HTR-8/SVneo (cell line): ENCODE data around the gene C15orf61.

Source experiments
- DNase-seq: peaks from one replicate; pipeline ENCODE4 v3.0.0; 2011; ENCODE audit warnings: low spot score, mixed read lengths; ENCODE audit not compliant: insufficient read length
- FAIRE-seq: peaks from 2 replicates; lab custom pipeline; 2011; peaks lifted over from hg19 to GRCh38; lab: Jason Lieb, UNC

C15orf61 gene

GRCh38 chr15:67512933-67513714 is 7.8 kb upstream of the C15orf61 start:
- FAIRE-seq (no peak), DNase-seq (no peak)

- DNase-seq (no peak), FAIRE-seq (no peak)
These were observed 5.8 kb upstream of the C15orf61 start for GRCh38 chr15:67515090-67515489.

DNA sequence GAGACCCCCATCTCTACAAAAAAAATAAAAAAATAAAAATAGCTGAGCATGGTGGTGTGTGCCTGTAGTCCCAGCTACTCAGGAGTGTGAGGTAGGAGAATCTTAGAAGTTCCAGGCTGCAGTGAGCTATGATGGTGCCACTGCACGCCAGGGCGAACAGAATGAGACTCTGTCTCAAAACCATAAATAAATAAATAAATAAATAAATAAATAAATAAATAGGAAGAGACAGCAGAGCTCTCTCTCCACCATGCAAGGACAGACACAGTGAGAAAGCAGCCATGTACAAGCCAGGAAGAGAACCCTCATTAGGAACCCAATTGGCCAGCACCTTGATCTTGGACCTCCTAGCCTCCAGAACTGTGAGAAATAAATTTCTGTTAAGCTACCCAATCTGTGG is 5.4 kb upstream of the C15orf61 start:
- no peak for DNase-seq
- no peak for FAIRE-seq

DNA sequence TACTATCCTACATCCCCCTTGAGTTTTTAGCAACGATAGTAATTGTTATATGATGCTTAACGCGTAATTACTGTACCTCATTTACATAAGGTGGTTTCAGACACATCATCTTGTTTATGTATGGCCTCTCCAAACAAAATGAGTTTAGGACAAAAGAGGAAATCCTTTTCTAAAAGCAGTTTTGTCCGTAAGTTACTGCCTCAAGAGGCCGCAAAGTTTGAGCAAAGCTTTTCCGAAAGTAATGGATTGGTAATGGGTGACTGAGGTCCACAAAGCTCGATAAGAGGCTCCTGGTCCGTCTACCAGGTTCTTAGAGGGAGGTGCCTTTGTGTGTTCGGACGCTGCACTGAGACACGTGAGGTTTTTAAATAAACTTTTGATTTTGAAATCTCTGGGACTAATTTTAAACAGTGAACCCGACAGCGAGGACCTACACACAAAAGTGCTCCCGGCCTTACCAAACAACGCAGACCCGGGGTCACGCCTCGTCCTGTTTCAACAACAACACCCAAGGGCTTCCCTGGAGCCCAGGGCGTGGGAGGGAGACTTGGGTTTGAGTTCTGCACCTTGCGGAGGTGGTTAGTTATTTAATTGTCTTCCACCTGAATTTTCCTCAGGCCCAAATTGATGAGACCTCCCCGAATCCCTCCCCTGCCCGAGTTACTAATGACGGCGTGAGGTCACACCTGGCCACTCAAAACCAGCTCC is 456 bp upstream of the C15orf61 start:
- no peak for FAIRE-seq
- DNase-seq = no peak

DNA sequence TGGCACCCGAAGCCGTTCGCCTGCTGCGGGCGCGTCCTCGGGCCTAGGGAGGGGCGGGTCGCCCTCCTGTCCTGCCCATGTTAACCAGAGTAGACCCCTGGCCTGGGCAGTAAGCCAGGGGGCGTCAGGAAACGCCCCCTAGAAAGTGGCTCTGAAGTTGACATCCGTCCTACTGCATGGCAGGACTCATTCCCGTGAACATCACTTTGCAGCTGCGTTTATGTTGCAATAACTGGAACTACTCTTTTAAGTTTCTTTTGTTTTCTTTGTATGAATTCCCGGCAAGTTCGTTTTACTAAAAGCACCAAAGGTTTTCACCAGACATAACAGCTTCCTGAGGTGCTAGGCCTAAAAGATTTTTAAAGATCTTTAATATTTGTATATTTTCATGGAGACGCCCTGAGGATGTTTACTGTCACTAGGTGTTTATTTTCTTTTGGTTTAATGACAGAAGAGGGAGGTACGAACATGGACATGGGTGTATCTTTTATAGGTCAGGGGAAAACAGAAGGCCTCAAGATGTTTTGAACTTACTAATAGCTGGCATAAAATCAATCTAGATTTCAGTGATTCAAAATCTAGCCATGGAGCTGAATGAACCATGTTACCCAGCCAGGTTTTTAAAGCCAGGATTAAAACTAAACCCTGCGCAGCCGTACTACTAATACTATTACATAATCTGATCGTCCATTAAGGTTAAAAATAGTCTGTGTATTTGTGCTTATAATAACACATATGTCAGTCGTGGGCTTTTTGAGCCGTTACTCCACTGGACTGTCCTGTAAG is 1.0 kb downstream of the C15orf61 start:
- FAIRE-seq = peak; percentile 38
- no peak for DNase-seq

GRCh38 chr15:67523330-67523729 is 2.4 kb downstream of the C15orf61 start:
- FAIRE-seq (no peak), DNase-seq (no peak)

DNA sequence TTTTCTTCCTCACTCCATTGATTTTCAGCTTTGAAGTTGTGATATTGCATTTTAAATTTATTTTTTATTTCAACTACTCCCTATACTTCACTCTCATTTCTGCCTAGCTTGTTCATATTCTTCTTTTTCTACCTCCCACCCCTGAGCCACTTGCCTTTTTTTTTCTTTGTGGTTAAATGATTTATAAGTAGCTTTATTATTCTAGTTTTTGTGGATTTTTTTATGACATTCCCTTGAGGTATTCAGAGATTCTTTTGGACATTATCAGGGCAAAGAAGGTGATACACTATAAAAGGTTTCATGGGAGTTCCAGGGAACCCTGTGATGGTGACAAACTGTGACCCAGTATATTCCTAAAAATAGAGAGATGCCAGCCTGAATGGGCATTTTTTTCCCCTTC is 3.3 kb downstream of the C15orf61 start:
- no peak for FAIRE-seq
- no peak for DNase-seq

GRCh38 chr15:67528513-67528912 is 7.6 kb downstream of the C15orf61 start:
- FAIRE-seq (no peak), DNase-seq (no peak)

- FAIRE-seq = peak; percentile 31
- no peak for DNase-seq
These were observed 10.5 kb downstream of the C15orf61 start for GRCh38 chr15:67531379-67531914.

DNA sequence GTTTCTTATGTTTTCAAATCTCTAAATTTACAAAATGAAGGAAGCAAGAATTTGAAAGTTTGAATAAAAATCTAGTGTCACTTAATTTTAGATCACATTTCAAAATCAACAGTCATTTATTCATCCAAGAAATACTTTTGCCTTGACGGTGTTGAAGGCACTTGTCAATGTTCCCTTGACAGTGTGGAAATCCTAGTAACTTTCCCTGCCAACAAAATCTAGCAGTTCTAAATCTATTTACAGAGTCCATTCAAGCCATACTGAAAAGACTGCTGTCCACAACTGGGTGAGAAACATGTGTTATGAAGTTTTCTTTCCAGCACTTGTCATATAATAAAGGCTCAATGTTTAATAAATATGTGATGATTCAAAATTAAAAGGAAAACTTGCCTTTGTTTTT is 12.9 kb downstream of the C15orf61 start:
- FAIRE-seq (no peak), DNase-seq (no peak)

DNA sequence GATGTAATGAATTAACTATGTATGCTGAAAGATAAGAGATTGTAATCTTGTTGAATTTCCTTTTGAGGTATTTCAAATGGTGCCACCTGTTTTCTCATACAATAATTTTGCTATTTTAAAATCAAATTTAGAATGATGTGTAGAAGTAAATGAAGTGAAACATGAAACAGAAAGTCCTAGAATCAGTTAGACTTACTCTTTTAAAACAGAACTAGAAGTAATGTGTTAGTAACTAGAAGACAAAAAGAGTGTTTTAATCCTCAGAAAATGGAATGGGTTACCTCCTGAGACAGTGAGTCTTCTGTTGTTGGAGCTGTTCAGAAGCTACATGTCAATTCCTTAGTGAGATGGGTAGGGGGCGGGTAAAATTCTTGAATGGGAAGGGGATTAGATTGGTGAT is 13.4 kb downstream of the C15orf61 start:
- FAIRE-seq (no peak), DNase-seq (no peak)

DNA sequence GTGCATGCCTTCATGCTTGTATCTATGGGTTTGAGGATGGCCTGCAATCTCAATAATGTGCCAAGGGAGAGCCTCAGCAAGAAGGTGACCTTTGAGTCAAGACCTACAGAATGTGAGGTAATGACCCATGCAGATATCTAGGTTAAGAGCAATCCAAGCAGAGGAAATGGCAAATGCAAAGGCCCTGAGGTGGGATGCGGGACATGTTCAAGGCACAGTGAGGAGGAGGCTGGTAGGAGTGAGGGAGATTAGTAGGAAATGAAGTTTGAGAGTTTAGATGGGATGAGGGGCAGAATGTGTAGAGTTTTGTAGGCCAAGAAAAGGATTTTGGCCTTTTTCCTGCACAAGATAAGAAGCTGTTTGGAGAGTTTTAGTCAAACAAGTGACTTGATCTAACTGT is 16.8 kb downstream of the C15orf61 start:
- FAIRE-seq (no peak), DNase-seq (no peak)

- peak; percentile 82 for DNase-seq
- FAIRE-seq = peak; percentile 72
These were observed 21.8 kb downstream of the C15orf61 start, which contains the start of gene MAP2K5 for GRCh38 chr15:67542420-67543347. Gene MAP2K5, plus strand, starts transcription at chr15:67542703. Its CDS starts 633 bp downstream, at chr15:67543336.

- no peak for FAIRE-seq
- peak; percentile 30 for DNase-seq
These were observed 22.4 kb downstream of the C15orf61 start for GRCh38 chr15:67543348-67543718.

DNA sequence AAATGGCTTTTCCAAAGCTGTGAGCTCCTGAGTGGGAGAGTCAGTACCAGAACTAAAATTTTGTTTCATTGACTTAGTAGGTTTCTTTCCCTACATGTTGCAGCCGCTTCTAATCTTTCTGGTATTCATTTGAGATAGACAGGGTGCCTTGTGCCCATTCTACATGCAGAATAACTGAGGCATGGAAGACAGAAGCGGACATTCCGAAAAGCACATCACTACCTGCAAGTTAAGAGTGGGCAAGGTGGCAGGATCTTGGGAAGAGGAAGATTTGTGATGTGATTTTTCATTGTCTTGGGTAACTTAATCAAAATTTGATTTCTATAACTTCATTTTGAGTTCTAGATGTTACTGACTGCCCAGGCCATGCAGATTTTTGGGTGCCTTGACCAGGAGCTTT is 23.5 kb downstream of the C15orf61 start:
- FAIRE-seq (no peak), DNase-seq (no peak)

- FAIRE-seq (no peak), DNase-seq (no peak)
These were observed 24.9 kb downstream of the C15orf61 start for GRCh38 chr15:67545864-67546263.

GRCh38 chr15:67547064-67547463 is 26.1 kb downstream of the C15orf61 start:
- FAIRE-seq (no peak), DNase-seq (no peak)

DNA sequence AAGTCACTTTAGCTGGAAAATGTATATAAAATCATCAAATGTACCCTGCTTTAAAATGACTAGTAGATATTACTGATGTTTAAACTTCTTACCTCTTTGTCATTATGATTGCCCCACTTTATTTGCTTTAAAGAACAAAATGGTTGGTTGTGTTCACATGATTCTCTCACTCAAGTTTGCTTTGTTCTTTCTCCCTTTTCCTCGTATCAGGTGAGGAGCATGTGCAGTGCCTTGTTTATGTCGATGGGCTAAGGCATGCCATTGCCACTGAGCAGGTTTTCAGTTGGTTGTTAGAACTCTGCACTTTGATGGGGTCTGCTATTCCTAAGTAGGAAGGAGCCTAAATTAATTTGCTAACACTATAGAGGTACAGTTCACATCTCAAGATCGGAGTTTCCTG is 26.9 kb downstream of the C15orf61 start:
- DNase-seq (no peak), FAIRE-seq (no peak)

DNA sequence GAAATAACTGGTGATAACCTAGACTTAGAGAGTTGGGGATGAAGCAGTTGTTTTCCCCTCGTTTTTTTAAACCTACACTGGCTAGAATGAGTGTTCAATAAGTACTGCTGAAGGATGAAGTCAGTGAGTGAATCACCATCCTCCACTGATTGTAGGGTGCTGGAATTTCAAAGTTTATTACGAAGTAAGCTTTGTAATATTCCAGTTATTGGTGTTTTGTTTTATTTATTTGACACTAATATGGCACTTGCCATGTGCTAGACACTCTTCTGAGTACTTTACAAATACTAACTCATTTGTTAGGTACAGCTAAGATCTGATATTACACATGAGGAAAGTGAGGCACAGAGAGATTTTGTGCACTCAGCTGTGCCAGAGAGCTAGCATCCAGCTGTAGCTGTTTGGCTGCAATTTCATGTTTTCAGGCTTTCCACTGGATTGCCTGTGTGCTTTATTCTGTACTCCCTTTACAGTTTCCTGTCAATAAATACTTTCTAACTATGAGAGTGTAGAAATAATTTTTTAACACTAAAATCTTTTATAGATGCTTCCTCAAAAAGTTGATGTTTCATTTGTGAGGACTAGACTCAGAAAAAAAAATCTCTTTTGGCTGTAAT is 27.4 kb downstream of the C15orf61 start:
- FAIRE-seq (no peak), DNase-seq (no peak)
